ENCODE data around the gene TRMT10B. TPM values are rescaled to one million over a fixed set of nuclear protein-coding genes. Genes with fewer than 3 reads are reported as not detected.
A peak's percentile ranks its signal among the peaks of the same experiment; 100 is the strongest.

TRMT10B gene
- total and polyA plus RNA-seq, 2 of the 13 experiments (the other 11 are each of a cell fraction or from before 2014, with no cell fraction given): 3.1 to 3.9 TPM

DNA sequence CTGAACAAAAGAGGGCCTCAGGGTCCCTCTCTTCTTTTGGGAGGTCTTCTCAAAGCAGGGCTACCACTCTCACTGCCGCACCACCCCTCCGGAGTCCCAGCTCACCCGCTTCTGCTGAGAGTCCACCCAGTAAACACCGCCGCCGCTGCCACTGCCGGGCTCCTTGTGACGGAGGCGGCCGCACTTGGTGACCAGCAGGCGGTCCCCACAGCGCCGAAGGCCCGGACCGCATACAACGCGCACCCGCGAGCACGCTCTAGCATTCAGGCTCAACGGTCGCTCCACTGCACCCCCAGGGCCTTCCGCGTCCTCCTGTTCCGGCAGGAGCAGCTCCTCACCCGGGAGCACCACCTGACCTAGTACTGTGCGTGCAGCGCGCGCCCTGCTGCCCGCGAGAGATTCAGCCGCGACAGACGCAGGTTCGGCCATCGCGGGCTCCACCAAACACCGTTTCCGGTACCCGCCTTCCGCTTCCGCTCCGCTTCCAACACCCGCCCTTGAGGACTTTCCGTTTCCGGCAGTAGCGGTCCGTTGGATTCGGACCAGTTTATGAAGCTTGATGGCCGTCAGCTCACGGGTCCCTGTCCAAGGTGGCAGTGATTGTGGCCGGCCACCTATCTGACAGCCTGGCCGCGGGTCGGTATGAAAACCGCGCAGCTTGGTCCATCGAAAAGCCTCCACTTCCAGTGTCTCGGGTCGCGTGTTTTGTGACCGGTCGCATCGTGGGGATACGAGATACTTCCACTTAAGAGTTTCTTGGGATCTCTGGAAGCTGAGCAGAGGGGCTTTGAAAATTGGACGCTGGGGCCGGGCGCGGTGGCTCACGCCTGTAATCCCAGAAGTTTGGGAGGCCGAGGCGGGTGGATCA is 31.2 kb downstream of the TRMT10B start, which contains the start of gene EXOSC3 (continued):
- TF ChIP-seq, protein P1, sequence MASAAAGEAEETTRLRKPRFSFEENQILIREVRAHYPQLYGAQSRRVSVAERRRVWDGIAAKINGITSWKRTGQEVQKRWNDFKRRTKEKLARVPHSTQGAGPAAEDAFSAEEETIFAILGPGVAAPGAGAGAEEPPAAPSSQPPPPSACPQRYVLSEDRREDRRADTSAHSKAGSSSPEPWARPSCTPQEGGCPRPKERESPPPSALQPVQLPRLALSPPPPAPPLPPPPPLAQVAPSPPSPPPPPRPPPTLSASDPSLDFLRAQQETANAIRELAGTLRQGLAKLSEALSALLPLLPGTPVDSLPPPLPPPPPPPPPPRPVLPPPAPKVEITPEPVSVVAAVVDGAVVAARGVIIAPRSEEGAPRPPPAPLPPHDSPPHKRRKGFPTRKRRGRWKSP (CRISPR knock-in tag; IDR thresholded peaks at IDR 0.05): peak; percentile 62; the same call in 1 of the 2 replicates
- TF ChIP-seq ZNF317 (CRISPR knock-in tag; IDR thresholded peaks at IDR 0.05): peak; percentile 81
- TF ChIP-seq, protein P2, sequence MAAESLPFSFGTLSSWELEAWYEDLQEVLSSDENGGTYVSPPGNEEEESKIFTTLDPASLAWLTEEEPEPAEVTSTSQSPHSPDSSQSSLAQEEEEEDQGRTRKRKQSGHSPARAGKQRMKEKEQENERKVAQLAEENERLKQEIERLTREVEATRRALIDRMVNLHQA (CRISPR knock-in tag; IDR thresholded peaks at IDR 0.05): no peak
- TF ChIP-seq ZEB1 (IDR thresholded peaks at IDR 0.05; ENCODE audit: insufficient replicate concordance, low read depth): no peak
- TF ChIP-seq, protein P3, sequence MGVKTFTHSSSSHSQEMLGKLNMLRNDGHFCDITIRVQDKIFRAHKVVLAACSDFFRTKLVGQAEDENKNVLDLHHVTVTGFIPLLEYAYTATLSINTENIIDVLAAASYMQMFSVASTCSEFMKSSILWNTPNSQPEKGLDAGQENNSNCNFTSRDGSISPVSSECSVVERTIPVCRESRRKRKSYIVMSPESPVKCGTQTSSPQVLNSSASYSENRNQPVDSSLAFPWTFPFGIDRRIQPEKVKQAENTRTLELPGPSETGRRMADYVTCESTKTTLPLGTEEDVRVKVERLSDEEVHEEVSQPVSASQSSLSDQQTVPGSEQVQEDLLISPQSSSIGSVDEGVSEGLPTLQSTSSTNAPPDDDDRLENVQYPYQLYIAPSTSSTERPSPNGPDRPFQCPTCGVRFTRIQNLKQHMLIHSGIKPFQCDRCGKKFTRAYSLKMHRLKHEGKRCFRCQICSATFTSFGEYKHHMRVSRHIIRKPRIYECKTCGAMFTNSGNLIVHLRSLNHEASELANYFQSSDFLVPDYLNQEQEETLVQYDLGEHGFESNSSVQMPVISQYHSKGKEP (CRISPR knock-in tag; IDR thresholded peaks at IDR 0.05): no peak
- no peak for TF ChIP-seq DPF2 (CRISPR knock-in tag; IDR thresholded peaks at IDR 0.05; ENCODE audit: borderline replicate concordance, low read depth)
- TF ChIP-seq, protein P4, sequence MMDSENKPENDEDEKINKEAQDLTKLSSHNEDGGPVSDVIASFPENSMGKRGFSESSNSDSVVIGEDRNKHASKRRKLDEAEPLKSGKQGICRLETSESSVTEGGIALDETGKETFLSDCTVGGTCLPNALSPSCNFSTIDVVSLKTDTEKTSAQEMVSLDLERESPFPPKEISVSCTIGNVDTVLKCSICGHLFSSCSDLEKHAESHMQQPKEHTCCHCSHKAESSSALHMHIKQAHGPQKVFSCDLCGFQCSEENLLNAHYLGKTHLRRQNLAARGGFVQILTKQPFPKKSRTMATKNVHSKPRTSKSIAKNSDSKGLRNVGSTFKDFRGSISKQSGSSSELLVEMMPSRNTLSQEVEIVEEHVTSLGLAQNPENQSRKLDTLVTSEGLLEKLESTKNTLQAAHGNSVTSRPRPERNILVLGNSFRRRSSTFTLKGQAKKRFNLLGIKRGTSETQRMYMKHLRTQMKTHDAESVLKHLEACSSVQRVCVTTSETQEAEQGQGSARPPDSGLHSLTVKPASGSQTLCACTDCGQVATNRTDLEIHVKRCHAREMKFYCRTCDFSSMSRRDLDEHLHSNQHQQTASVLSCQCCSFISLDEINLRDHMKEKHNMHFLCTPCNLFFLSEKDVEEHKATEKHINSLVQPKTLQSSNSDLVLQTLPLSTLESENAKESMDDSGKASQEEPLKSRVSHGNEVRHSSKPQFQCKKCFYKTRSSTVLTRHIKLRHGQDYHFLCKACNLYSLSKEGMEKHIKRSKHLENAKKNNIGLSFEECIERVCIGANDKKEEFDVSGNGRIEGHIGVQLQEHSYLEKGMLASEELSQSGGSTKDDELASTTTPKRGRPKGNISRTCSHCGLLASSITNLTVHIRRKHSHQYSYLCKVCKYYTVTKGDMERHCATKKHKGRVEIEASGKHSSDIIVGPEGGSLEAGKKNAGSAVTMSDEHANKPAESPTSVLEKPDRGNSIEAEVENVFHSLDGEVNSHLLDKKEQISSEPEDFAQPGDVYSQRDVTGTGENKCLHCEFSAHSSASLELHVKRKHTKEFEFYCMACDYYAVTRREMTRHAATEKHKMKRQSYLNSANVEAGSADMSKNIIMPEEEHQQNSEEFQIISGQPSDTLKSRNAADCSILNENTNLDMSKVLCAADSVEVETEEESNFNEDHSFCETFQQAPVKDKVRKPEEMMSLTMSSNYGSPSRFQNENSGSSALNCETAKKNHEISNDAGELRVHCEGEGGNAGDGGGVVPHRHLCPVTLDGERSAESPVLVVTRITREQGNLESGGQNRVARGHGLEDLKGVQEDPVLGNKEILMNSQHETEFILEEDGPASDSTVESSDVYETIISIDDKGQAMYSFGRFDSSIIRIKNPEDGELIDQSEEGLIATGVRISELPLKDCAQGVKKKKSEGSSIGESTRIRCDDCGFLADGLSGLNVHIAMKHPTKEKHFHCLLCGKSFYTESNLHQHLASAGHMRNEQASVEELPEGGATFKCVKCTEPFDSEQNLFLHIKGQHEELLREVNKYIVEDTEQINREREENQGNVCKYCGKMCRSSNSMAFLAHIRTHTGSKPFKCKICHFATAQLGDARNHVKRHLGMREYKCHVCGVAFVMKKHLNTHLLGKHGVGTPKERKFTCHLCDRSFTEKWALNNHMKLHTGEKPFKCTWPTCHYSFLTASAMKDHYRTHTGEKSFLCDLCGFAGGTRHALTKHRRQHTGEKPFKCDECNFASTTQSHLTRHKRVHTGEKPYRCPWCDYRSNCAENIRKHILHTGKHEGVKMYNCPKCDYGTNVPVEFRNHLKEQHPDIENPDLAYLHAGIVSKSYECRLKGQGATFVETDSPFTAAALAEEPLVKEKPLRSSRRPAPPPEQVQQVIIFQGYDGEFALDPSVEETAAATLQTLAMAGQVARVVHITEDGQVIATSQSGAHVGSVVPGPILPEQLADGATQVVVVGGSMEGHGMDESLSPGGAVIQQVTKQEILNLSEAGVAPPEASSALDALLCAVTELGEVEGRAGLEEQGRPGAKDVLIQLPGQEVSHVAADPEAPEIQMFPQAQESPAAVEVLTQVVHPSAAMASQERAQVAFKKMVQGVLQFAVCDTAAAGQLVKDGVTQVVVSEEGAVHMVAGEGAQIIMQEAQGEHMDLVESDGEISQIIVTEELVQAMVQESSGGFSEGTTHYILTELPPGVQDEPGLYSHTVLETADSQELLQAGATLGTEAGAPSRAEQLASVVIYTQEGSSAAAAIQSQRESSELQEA (CRISPR knock-in tag; IDR thresholded peaks at IDR 0.05; ENCODE audit: not compliant biosample characterization): peak; percentile 88
- TF ChIP-seq ZBTB7A (CRISPR knock-in tag; IDR thresholded peaks at IDR 0.05): no peak
- no peak for TF ChIP-seq ZNF652 (CRISPR knock-in tag; IDR thresholded peaks at IDR 0.05; ENCODE audit: borderline replicate concordance, low read depth)
- peak; percentile 85; the same call in 1 of the 2 replicates for TF ChIP-seq ZNF839 (CRISPR knock-in tag; IDR thresholded peaks at IDR 0.05; ENCODE audit: borderline replicate concordance)
- TF ChIP-seq, protein P5, sequence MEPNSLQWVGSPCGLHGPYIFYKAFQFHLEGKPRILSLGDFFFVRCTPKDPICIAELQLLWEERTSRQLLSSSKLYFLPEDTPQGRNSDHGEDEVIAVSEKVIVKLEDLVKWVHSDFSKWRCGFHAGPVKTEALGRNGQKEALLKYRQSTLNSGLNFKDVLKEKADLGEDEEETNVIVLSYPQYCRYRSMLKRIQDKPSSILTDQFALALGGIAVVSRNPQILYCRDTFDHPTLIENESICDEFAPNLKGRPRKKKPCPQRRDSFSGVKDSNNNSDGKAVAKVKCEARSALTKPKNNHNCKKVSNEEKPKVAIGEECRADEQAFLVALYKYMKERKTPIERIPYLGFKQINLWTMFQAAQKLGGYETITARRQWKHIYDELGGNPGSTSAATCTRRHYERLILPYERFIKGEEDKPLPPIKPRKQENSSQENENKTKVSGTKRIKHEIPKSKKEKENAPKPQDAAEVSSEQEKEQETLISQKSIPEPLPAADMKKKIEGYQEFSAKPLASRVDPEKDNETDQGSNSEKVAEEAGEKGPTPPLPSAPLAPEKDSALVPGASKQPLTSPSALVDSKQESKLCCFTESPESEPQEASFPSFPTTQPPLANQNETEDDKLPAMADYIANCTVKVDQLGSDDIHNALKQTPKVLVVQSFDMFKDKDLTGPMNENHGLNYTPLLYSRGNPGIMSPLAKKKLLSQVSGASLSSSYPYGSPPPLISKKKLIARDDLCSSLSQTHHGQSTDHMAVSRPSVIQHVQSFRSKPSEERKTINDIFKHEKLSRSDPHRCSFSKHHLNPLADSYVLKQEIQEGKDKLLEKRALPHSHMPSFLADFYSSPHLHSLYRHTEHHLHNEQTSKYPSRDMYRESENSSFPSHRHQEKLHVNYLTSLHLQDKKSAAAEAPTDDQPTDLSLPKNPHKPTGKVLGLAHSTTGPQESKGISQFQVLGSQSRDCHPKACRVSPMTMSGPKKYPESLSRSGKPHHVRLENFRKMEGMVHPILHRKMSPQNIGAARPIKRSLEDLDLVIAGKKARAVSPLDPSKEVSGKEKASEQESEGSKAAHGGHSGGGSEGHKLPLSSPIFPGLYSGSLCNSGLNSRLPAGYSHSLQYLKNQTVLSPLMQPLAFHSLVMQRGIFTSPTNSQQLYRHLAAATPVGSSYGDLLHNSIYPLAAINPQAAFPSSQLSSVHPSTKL (CRISPR knock-in tag; IDR thresholded peaks at IDR 0.05): peak; percentile 60; the same call in 1 of the 2 replicates
- peak; percentile 70 for TF ChIP-seq DR1 (CRISPR knock-in tag; IDR thresholded peaks at IDR 0.05)
